ENCODE results near the gene DBP. TPM values are rescaled to one million over a fixed set of nuclear protein-coding genes. Genes with fewer than 3 reads are reported as not detected.
"Not testable (repeated sequence)": the region's sequence is repeated elsewhere in the genome, so short reads cannot be mapped to it uniquely, and the experiment has no call there.

The DBP gene
- total RNA-seq, 4 donors from 2014 or later = 18.9 to 32.8 (median 25.1) TPM

DNA sequence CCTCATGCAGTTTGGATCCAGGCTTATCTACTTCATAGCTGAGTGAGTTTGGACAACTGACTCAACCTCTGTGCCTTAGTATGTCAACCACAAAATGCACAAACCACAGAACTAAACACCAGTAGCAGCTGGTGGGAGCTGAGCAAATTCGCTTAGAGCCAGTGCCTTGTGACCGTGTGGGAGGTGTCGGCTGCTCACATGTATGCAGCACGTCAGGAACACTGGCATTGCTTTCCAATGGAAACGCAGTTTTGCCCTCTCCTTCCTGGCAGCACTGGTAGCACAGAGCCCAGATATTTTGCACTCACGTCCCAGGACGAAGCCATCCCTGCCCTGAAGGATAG, 43.9 kb upstream of the DBP start:
- Histone ChIP-seq H3K9me3 (no peaks in the 10 kb centered on the region), H3K4me1 (no peaks in the 10 kb centered on the region), H3K27ac (no peak overlapping the region), H3K4me3 (replicated peaks in 1 of 3) (no peak overlapping the region), H3K36me3 (no peaks in the 10 kb centered on the region), H3K27me3 (no peaks in the 10 kb centered on the region)
- no peak for DNase-seq
- intact Hi-C loops (cut with DNase I) = no loop called here
- 87 to 97% methylated on average over 7 of the region's 7 CpGs for WGBS, 2 donors
- TF ChIP-seq POLR2A (IDR thresholded peaks at IDR 0.05) = no peak

- intact Hi-C loops (cut with DNase I) = no loop called here
- no peak for DNase-seq
- Histone ChIP-seq H3K4me3 (replicated peaks in 1 of 3) (no peak overlapping the region), H3K27ac (no peak overlapping the region), H3K36me3 (no peaks in the 10 kb centered on the region), H3K4me1 (peaks cover 1 to 2% of the 10 kb centered on the region in 2 donors), H3K27me3 (no peaks in the 10 kb centered on the region), H3K9me3 (no peaks in the 10 kb centered on the region)
- no peak for TF ChIP-seq POLR2A (IDR thresholded peaks at IDR 0.05)
- TF ChIP-seq, protein P1, sequence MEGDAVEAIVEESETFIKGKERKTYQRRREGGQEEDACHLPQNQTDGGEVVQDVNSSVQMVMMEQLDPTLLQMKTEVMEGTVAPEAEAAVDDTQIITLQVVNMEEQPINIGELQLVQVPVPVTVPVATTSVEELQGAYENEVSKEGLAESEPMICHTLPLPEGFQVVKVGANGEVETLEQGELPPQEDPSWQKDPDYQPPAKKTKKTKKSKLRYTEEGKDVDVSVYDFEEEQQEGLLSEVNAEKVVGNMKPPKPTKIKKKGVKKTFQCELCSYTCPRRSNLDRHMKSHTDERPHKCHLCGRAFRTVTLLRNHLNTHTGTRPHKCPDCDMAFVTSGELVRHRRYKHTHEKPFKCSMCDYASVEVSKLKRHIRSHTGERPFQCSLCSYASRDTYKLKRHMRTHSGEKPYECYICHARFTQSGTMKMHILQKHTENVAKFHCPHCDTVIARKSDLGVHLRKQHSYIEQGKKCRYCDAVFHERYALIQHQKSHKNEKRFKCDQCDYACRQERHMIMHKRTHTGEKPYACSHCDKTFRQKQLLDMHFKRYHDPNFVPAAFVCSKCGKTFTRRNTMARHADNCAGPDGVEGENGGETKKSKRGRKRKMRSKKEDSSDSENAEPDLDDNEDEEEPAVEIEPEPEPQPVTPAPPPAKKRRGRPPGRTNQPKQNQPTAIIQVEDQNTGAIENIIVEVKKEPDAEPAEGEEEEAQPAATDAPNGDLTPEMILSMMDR (IDR thresholded peaks at IDR 0.05) = no peak
- WGBS, 2 donors = 92 to 96% methylated on average over 17 to 28 of the region's 45 CpGs
These were observed 43.4 kb upstream of the DBP start for GRCh38 chr19:48680436-48681126.

GRCh38 chr19:48680006-48680405, 42.8 kb upstream of the DBP start:
- DNase-seq; H3K36me3 ChIP-seq; H3K4me3 ChIP-seq (replicated peaks in 1 of 3); H3K27me3 ChIP-seq; intact Hi-C loops (cut with DNase I); H3K9me3 ChIP-seq; H3K27ac ChIP-seq; H3K4me1 ChIP-seq: not testable (repeated sequence)
- WGBS, 2 donors = 94 to 95% methylated on average over 16 to 19 of the region's 19 CpGs

GRCh38 chr19:48678201-48678600, 41.0 kb upstream of the DBP start:
- intact Hi-C loops (cut with DNase I) = loop anchor here (5.0 kb wide), 1 partner anchor 34 kb away; no protein-coding TSS in a partner anchor
- 76 to 80% methylated on average over 4 of the region's 4 CpGs for WGBS, 2 donors
- Histone ChIP-seq H3K9me3 (no peaks in the 10 kb centered on the region), H3K36me3 (no peaks in the 10 kb centered on the region), H3K4me3 (replicated peaks in 1 of 3) (no peak overlapping the region), H3K27ac (no peak overlapping the region), H3K4me1 (peaks cover 6 to 7% of the 10 kb centered on the region in 2 donors), H3K27me3 (no peaks in the 10 kb centered on the region)
- DNase-seq = no peak
- TF ChIP-seq POLR2A (IDR thresholded peaks at IDR 0.05) = no peak
- TF ChIP-seq, protein P1 (IDR thresholded peaks at IDR 0.05) = no peak

- Histone ChIP-seq H3K36me3 (no peaks in the 10 kb centered on the region), H3K27ac (no peak overlapping the region), H3K27me3 (no peaks in the 10 kb centered on the region), H3K4me3 (replicated peaks in 1 of 3) (no peak overlapping the region), H3K4me1 (peaks cover 6 to 7% of the 10 kb centered on the region in 2 donors), H3K9me3 (no peaks in the 10 kb centered on the region)
- TF ChIP-seq POLR2A (IDR thresholded peaks at IDR 0.05) = no peak
- TF ChIP-seq, protein P1 (IDR thresholded peaks at IDR 0.05) = no peak
- intact Hi-C loops (cut with DNase I) = loop anchor here (5.0 kb wide), 1 partner anchor 35 kb away; no protein-coding TSS in a partner anchor
- DNase-seq = no peak
- 92 to 93% methylated on average over 12 to 13 of the region's 13 CpGs for WGBS, 2 donors
These were observed 39.7 kb upstream of the DBP start for GRCh38 chr19:48676887-48677286.

DNA sequence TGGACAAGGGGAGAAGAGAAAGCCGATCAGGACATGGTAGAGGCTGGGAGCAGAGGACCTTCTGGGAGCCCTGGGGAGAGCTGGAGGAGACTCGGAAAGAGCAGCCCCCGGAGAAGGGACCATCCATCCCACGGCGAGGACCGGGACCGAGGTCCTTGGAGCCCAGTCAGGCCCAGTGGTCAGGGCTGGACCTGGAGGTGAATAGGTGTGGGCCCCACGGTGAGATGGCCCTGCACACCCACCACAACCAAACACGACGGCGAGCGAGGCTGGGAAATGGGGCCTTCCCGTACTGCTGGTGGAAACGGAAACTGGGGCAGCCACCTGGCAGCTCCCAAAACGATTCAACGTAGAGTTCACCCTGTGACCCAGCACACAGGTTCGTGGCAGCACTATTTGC, 39.3 kb upstream of the DBP start:
- TF ChIP-seq, protein P1 (IDR thresholded peaks at IDR 0.05) = no peak
- no peak for TF ChIP-seq POLR2A (IDR thresholded peaks at IDR 0.05)
- no peaks in the 10 kb centered on the region for H3K9me3 ChIP-seq
- DNase-seq = no peak
- peaks cover 6 to 7% of the 10 kb centered on the region in 2 donors for H3K4me1 ChIP-seq
- intact Hi-C loops (cut with DNase I) = loop anchor here (5.0 kb wide), 1 partner anchor 36 kb away; no protein-coding TSS in a partner anchor
- no peaks in the 10 kb centered on the region for H3K27me3 ChIP-seq
- H3K36me3 ChIP-seq = no peaks in the 10 kb centered on the region
- no peak overlapping the region for H3K27ac ChIP-seq
- WGBS, 2 donors = 89 to 95% methylated on average over 10 to 17 of the region's 17 CpGs
- no peak overlapping the region for H3K4me3 ChIP-seq (replicated peaks in 1 of 3)
